HUDEP-2 (cell line): ENCODE data around the gene EDA.
"Not testable (repeated sequence)": the region's sequence is repeated elsewhere in the genome, so short reads cannot be mapped to it uniquely, and the experiment has no call there.

Experiments
- DNase-seq, 76 experiments: peaks; one replicate each; lab custom pipeline; 2025; ENCODE audit not compliant: unreplicated experiment in 76 of 76; lab: John Stamatoyannopoulos, UW

The EDA gene

DNA sequence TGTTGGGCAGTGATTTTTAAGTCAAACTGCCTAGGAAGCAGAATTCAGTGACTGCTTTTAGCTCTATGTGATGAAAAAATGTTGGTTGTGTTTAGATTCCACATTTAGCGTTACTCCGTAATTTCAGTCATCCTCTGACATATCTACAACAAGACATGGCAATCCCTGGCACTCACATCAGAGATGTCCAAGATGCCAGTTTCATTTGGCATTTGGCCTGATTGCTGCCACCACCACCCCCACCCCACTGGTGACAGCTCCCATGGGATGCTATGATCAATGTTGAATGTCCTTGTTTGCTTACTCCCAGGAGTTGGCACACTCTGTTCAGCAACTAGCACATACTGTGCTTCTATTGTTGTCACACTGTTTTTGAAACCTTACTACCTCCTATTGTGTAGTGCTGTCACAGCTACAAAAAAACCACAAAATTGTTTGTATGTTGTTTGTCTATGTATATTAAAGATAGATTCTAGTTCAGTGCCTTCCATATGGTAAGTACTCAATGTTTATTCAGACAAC, 332.4 kb downstream of the EDA start:
- no peak for DNase-seq

DNA sequence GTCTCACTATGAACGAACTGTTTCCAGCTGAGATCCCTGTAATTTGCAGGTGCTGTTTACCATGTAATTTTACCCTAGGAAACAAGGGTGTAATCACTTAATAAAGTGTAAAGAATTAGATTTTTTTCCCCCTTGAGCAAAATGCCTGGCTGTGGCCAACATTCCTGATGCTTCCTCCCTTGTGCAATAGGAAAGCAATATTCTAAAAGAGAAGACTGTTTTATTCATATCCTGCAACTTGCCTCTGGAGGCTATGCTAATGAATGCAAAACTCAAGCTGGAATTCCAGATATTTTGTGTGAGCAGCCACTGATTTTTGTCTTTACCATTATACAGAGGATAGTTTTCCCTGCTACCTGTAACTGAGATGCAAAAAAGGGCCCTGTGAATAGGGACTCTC, 335.8 kb downstream of the EDA start:
- no peak for DNase-seq

DNA sequence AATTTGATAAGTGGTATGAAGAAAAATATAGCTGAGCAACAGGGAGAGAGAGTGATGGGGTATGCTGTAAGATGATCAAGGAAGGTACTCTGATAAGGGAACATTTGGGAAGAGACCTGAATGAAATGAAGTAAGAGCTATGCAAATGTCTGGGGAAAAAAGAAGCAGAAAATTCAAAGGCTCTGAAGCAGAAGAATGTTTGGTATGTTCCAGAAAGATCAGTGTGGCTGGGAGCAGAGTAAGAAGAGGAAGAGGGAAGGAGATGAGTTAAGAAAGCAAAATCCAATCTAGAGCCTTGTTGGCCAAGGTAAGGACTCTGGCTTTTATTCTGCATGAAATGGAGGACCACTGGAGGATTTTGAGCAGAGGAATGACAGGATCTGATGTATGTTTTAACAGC, 343.8 kb downstream of the EDA start:
- DNase-seq: no peak

DNA sequence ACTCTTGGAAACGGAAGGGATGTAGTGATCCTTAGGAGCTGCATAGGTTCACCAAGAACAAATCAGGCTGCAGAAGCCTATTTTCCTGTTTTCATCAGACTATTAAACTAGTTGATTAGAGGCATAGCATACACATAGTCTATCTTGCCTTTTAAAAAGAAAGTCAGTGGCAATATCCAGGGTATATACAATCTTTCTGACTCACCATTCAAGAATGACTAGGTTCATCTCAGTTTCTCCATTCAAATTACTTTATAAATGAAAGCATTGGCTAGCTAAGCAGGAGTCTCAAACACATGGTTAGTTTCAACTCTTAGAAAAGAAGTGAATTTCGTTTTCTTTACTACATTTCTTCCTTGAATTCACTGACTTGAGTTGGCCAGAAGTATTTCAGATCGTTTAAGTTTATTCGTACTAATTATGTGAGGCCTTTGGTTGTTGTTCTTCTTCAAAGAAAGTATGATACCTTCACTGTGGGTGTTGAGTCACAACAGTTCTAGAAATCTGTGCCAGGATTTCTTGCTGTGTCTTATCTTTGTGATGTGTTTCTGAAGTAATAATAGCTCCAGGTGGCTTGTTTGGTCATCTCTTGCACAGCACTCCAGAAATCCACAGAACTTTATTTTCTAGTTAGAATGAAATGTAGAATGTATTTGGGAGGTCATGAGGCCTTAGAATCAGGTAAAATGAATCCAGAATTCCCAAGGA, 345.6 kb downstream of the EDA start:
- DNase-seq: no peak

DNA sequence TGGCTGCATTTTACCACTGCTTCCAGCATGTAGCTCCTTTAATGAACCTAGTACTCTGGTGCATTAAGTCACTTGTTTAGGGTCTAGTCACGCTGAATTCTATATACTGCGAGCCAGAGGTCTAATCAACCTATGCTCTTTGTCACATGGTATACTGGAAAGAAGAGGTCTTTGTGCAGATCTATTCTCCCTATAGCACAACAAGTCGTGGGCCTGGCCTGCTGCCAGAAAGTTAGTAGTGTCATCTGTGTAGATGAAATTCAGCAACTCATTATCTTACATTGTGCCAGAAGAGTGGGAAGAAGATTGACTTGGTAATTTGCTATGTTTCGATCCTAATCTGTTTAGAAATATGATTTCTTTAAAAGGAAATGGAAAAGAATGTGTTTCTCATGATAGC, 353.0 kb downstream of the EDA start:
- DNase-seq: peak in 4 of 76 experiments; percentile 0 to 4 (median 0)

DNA sequence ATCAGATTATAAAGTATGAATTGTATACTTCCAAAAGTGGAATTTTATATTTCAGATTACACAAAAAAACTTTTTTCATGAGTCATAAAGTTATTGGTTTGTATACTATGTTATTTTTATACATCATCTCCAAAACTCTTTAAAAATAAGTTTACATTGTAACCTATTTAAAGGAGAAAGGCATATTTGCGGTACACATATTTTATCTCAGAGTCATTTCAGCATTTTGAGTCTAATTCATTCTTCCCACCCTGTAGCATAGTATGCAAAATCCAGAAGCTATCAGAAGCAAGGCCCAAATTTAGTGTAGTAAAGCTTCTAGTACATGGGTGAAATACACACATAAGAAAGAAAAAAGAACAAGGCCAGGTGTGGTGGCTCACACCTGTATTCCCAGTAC, 353.5 kb downstream of the EDA start:
- no peak for DNase-seq

DNA sequence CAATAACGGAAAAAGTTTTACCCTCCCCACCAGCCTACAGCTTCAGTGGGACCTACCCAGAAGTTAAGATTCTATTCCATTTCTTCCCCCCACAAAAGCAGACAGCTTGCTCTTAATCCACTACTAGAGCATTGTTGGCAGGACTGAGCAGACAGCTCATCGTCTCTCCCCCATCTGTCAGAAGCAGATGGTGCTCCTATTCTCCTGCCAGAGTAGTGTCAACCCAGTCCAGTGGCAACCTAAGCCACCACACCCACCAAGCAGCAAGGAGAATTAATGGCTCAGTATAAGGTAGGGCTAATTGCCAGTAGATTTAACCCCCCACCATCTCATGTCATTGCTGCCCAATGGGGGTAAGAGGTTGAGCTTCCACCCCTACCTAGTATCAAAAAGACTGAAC, 371.8 kb downstream of the EDA start:
- peak in 6 of 76 experiments; percentile 0 to 23 (median 3) for DNase-seq

DNA sequence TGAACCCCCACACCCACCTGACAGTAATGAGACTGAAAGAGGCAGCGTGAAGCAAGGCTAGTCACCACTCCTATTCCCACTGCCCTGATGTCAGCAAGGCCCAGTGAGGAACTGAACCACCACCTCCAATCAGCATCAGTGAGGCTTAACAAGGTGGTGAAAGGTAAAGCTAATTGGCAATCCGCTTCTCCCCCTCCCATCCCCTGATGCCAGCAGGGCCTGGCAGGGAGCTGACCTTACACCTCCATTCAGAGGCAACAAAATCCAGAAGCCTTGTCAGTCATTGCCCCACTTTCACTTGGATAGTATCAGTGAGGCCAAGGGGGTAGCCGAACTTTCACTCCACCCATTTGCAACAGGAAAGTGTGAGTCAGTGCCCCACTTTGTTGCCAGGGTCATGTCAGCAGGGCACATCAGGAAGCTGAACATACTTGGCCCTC, 373.1 kb downstream of the EDA start:
- peak in 30 of 76 experiments; percentile 0 to 52 (median 12) for DNase-seq

DNA sequence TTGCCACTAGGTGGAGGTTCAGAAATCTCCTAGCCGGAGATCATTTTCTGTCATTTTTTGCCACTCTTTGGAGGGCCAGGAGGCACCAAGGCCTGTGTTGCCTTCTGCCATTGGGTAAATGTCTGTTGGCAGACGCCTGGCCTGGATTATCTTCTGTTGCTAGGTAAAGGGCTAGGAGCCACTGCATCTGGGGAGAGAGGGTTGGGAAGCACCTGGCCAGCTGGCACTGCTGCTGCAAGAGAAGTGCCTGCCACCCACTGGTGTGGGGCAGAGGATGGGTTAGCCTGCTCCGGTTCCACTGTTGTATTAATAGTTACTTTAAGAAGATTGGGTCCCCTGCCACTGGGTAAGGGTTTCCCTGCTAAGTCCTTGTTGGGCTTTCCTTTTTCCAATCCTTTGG, 375.8 kb downstream of the EDA start:
- DNase-seq: no peak

DNA sequence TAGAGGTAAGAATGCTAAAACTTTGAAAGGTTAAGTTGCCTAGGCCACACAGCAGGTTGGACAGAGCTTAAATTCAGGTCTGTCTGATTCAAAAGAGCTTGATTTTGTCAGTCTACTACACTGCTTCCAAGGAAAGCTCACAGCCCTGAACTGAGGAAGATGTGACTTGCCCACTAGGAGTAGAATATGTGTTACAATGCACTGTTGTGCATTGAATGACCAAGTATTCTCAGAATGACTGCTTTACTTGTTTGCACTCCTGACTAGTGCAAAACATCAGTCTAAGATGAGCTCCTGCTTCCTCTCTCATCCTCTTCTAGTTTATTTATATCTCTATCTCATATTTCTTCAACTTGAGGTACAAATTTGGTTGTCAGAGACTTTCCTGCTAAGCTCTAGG, 377.6 kb downstream of the EDA start:
- no peak for DNase-seq

DNA sequence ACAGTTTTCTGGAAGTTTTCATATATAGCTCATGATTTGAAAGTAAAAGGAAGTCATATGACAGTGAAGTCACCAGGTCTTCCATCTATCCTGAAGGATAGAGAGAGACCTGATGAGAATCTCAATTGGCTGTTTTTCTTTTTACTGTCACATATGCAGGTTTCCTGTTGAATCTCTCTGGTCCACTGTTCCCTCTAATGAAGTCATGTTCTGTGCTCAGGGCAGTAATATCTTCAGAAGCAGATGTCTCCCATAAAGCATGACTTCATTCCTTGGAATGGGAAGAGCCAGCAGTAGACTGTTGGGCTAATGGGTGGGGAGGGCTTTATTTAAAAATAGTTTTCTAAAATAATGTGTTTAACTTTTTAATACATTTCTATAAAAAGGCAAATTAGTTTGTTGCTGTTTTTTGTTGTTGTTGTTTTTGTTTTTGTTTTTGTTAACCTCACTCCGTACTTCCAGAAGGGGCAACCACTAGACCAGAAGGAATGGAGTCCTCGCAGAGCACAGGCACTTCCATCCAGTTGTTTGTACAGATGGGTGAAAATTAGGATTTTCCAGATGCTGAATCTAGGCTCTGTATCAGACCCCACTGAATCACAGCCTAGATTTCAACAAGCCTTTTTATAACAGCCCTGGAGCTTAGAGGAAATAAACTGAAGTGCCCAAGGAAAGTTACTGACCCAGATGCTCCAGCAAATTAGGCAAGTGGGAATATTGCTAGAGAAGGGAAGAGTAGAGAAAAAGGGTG, 379.6 kb downstream of the EDA start:
- no peak for DNase-seq

DNA sequence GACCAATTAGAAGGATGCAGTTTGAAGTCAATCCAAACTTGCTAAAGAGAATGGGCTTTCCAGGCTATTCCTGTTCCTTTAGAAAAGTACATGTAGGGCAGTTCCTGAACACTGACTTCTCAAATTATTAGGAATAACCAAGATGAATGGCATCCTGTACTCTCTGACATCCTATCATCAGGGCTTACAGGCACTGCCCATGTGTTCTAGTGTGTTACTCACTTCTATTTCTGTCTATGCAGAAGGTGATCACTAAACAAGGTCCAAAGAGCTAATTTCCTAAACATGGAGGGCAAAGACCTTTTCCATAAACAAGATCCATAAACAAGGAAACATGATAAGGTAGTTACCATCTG, 380.2 kb downstream of the EDA start:
- no peak for DNase-seq

DNA sequence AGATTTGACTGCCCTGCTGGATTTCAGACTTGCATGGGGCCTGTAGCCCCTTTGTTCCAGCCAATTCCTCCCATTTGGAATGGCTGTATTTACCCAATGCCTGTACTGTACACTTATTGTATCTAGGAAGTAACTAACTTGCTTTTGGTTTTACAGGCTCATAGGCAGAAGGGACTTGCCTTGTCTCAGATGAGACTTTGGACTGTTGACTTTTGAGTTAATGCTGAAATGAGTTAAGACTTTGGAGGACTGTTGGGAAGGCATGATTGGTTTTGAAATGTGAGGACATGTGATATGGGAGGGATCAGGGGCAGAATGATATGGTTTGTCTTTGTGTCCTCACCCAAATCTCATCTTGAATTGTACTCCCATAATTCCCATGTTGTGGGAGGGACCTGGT, 382.4 kb downstream of the EDA start:
- DNase-seq: not testable (repeated sequence)

DNA sequence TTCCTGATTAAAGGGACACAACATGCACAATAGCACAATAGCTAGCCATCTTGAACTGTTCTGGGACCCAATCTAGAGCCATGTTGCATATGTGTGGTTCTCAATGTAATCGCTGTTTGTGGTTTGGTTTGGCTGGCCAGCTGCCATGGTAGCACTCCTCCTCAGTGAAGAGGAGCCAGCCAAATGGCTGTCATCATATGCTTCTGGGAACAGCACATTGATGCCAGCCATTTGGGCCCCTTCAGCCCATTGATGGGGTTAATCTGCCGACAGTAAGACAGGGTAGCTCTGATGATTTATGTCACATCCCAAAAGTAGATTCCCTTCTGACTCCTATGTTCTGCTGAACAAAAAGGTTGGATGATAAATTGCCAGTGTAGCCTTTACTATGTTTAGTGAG, 385.4 kb downstream of the EDA start:
- DNase-seq: peak in 11 of 76 experiments; percentile 0 to 10 (median 1)

DNA sequence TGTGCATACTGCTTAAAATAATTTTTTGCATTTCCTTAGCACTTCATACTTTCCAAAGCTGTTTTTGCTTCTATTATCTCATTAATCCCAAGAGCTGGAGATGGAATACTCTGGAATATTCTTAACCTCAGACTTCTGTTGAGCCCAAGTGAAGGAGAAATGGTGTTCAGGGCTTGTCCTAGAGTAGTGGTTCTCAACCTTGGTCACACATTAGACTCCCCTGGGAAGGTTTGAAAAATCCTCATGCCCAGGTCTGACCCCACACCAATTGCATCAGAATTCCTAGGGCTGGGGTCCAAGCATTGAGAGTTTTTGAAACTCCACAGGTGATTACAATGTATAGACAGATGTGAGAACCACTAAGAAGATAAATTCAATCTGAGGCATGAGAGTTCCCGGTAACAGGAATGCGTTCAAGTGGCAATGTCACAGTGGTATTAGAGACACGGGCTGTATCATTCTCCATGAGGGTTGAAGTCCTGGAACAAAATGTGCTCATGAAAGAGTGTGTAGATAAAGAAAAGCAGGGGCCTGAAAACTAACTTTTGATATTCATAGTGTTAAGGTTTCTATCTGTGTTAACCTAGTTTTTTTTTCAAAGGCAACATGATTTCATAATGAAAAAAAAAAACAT, 385.9 kb downstream of the EDA start:
- no peak for DNase-seq

DNA sequence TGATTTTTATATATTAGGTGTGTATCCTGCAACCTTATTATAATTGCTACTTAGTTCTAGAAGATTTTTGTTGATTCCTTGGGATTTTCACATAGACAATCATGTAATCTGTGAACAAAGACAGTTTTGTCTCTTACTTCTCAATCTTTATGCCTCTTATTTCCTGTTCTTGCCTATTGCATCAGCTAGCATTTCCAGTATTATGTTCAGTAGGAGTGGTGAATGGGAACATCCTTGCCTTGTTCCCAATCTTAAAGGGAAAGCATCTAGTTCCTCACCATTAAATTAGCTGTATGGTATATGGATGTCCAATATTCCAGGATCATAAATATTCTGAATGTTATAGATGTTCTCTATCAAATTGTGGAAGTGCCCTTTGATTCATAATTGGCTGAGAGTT, 392.0 kb downstream of the EDA start:
- no peak for DNase-seq

DNA sequence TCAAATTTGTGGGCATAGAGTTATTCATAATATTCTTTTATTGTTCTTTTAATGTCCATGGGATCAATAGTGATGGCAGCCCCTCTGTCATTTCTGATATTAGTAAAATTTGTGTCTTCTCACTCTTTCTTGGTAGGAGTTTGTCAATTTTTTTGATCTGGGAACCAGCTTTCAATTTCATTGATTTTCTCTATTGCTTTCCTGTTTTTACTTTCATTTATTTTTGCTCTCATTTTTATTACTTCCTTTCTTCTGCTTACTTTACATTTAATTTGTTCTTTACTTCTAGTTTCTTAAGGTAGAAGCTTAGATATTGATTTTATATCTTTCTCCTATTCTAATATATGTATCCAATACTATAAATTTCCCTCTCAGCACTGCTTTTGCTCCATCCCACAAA, 393.1 kb downstream of the EDA start:
- no peak for DNase-seq

DNA sequence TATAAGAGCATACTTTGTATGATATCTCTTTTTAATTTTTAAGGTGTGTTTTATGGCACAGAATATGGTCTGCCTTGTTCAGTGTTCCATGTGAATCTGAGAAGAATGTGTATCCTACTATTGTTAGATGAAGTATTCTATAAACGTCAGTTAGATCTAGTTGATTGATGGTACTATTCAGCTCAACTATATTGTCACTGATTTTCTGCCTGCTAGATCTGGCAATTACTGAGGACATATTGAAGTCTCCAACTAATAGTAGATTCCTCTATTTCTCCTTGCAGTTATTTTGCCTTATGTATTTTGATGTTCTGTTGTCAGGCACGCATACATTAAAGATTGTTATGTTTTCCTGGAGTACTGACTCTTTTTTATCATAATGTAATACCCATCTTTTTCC, 394.1 kb downstream of the EDA start:
- no peak for DNase-seq

DNA sequence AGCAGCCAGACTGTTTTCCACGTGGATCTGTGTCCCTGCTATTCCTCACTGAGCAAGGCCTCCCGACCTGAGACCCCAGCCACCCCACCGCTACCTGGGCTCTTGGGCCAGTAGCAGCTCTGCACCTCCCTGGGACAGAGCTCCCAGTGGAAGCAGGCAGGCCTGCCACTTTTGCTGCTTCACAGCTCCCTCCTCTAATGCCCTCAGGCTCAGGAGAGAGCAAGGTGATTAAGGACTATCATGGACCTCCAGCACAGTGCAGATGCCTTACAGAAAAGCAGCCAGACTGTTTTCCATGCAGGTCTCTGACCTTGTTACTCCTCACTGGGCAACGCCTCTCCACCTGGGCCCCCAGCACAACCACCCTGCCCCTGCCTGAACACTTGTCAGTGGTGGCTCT, 396.8 kb downstream of the EDA start:
- no peak for DNase-seq

DNA sequence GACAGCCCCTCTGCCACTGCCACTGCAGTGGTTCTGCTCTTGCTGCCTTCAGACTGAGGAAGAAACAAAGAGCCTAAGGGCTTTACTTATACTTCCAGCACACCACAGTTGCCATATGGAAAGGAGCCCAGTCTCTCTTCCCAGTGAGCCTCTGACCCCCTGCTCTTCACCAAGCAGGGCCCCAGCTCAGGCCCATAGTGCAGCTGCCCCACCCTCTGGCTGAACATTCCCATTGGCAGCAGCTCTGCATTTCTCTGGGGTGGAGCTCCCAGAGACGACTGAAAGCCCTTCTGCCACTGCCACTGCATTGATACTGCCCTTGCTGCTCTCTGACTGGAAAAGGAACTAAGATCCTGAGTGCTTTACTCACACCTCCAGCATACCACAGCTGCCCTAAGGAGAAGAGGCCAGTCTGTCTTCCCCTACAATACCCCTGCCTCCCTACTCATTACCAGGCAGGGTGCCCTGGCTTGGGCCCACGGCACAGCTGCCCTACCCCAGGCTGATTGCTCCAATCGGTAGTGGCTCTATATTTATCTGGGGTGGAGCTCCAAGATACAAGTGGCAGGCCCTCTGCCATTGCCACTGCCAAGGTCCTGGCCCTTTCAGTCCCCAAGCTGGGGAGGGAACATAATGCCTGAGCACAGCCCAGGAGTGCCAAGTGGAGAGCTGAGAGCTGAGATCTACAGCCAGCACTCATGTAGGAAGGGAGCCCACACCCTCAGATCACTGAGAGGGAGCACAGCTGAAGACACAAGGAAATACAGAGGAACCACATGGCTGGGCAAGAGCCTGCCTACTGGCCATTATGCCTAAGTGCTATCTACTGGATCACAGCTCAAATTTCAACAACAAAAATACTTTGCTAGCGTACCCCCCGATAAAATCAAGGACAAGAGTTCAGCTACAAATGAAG, 397.8 kb downstream of the EDA start:
- no peak for DNase-seq

DNA sequence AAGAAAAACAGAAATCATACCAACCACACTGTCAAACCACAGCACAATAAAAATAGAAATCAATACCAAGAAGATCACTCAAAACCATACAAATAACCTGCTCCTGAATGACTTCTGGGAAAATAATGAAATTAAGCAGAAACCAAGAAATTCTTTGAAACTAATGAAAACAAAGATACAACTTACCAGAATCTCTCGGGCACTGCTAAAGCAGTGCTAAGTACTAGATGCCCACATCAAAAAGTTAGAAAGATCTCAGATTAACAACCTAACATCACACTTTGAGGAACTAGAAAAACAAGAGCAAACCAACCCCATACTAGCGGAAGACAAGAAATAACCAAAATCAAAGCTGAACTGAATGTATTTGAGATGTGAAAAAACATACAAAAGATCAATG, 400.6 kb downstream of the EDA start:
- no peak for DNase-seq
